DND-41 (cell line): ENCODE measurements around the gene TNFAIP2.

Source experiments
- ATAC-seq: fragments of 200-7000 bp; cut with Tn5 transposase; 3 replicates; pipeline ENCODE4 v1.9.1; 2021; ENCODE audit warnings: low read depth; ENCODE audit not compliant: insufficient read depth
- DNase-seq: peaks from one replicate; pipeline ENCODE4 v3.0.0-alpha.2; 2020
- H2AFZ ChIP-seq: 2 replicates; pipeline ENCODE4 v1.6.0; 2012; ENCODE audit warnings: low read depth, low read length
- H3K27ac ChIP-seq: 2 replicates; pipeline ENCODE4 v1.5.1; 2012; ENCODE audit warnings: low read length, inconsistent platforms
- H3K27me3 ChIP-seq: fragments of 200-600 bp; sonication (generic); 2 replicates; pipeline ENCODE4 v1.6.0; 2012; ENCODE audit warnings: low read length, mild to moderate bottlenecking, inconsistent platforms; ENCODE audit not compliant: insufficient read depth, poor library complexity
- H3K36me3 ChIP-seq: 2 replicates; pipeline ENCODE4 v1.5.1; 2012; ENCODE audit warnings: low read length, inconsistent platforms; ENCODE audit not compliant: insufficient read depth
- H3K4me1 ChIP-seq: 2 replicates; pipeline ENCODE4 v1.5.1; 2012; ENCODE audit warnings: mild to moderate bottlenecking, low read length; ENCODE audit not compliant: insufficient read depth
- H3K4me2 ChIP-seq: 2 replicates; pipeline ENCODE4 v1.6.0; 2012; ENCODE audit warnings: mild to moderate bottlenecking, moderate library complexity, low read length, inconsistent platforms; ENCODE audit not compliant: insufficient read depth
- H3K4me3 ChIP-seq, 2 experiments: fragments of 200-600 bp in 1 of 2; shearing (Covaris generic) in 1 of 2; 2 replicates each; pipeline ENCODE4 v1.5.1; 2012 to 2016; ENCODE audit warnings: inconsistent platforms in 2 of 2, low read length in 2 of 2, mild to moderate bottlenecking in 2 of 2, low read depth in 1 of 2, moderate library complexity in 1 of 2
- H3K79me2 ChIP-seq: 2 replicates; pipeline ENCODE4 v1.6.0; 2012; ENCODE audit warnings: low read length, inconsistent platforms; ENCODE audit not compliant: insufficient read depth
- H3K9ac ChIP-seq: 2 replicates; pipeline ENCODE4 v1.6.0; 2012; ENCODE audit warnings: low read depth, mild to moderate bottlenecking, inconsistent platforms, low read length, moderate library complexity
- H3K9me3 ChIP-seq: 2 replicates; pipeline ENCODE4 v1.5.1; 2012; ENCODE audit warnings: low read length, moderate library complexity, mild to moderate bottlenecking, inconsistent platforms; ENCODE audit not compliant: insufficient read depth, severe bottlenecking
- H4K20me1 ChIP-seq: 2 replicates; pipeline ENCODE4 v1.6.0; 2012; ENCODE audit warnings: low read length; ENCODE audit not compliant: insufficient read depth
- CTCF ChIP-seq: IDR thresholded peaks from 2 replicates; pipeline ENCODE4 v1.5.1; 2012; ENCODE audit warnings: borderline replicate concordance, low read length, moderate library complexity, mild to moderate bottlenecking; ENCODE audit not compliant: poor library complexity, severe bottlenecking; ENCODE audit errors: extremely low read depth
- EZH2 ChIP-seq: IDR thresholded peaks from 3 replicates; pipeline ENCODE4 v1.6.1; 2012; ENCODE audit warnings: borderline replicate concordance, low read depth, mild to moderate bottlenecking, moderate library complexity, low read length, inconsistent platforms; ENCODE audit not compliant: severe bottlenecking

Gene TNFAIP2

GRCh38 chr14:103158688-103159087 is 35.4 kb downstream of the TNFAIP2 start:
- no peaks in the 10 kb centered on the region for H4K20me1 ChIP-seq
- H2AFZ ChIP-seq, result no peak overlapping the region
- H3K36me3 ChIP-seq, result no peaks in the 10 kb centered on the region
- H3K27me3 ChIP-seq, result no peaks in the 10 kb centered on the region
- no peak overlapping the region for H3K9ac ChIP-seq
- DNase-seq (no peak), ATAC-seq (no peak)
- H3K9me3 ChIP-seq, result peaks cover 6% of the 10 kb centered on the region
- TF ChIP-seq EZH2 (no peak), CTCF (no peak)
- H3K79me2 ChIP-seq, result no peaks in the 10 kb centered on the region
- no peak overlapping the region for H3K27ac ChIP-seq
- no peaks in the 10 kb centered on the region for H3K4me1 ChIP-seq
- no peak overlapping the region for H3K4me3 ChIP-seq
- no peak overlapping the region for H3K4me2 ChIP-seq

GRCh38 chr14:103160321-103161053 is 37.2 kb downstream of the TNFAIP2 start:
- no peaks in the 10 kb centered on the region for H3K36me3 ChIP-seq
- H3K4me2 ChIP-seq, result no peak overlapping the region
- H3K9me3 ChIP-seq, result peaks cover 6% of the 10 kb centered on the region
- no peaks in the 10 kb centered on the region for H4K20me1 ChIP-seq
- ATAC-seq (no peak), DNase-seq (no peak)
- no peak overlapping the region for H3K9ac ChIP-seq
- no peak for TF ChIP-seq EZH2
- TF ChIP-seq CTCF, result no peak
- H3K27ac ChIP-seq, result no peak overlapping the region
- no peak overlapping the region for H3K4me3 ChIP-seq
- no peak overlapping the region for H2AFZ ChIP-seq
- H3K4me1 ChIP-seq, result no peaks in the 10 kb centered on the region
- H3K27me3 ChIP-seq, result no peaks in the 10 kb centered on the region
- H3K79me2 ChIP-seq, result no peaks in the 10 kb centered on the region

- Histone ChIP-seq H3K9ac (no peak overlapping the region), H3K4me3 (no peak overlapping the region), H3K36me3 (no peaks in the 10 kb centered on the region), H3K79me2 (no peaks in the 10 kb centered on the region), H4K20me1 (no peaks in the 10 kb centered on the region), H3K27me3 (no peaks in the 10 kb centered on the region), H3K4me2 (no peak overlapping the region), H3K9me3 (peaks cover 6% of the 10 kb centered on the region), H3K4me1 (no peaks in the 10 kb centered on the region), H2AFZ (no peak overlapping the region), H3K27ac (no peak overlapping the region)
- no peak for DNase-seq
- no peak for ATAC-seq
- TF ChIP-seq CTCF, result no peak
- TF ChIP-seq EZH2, result no peak
Observed at GRCh38 chr14:103161054-103161397, 37.8 kb downstream of the TNFAIP2 start.
